ENCODE results near the gene KCNJ14.

KCNJ14 gene
- 2.4 to 4.9 (median 3.5) reads per million in 3 donors for total RNA-seq

- H3K36me3 ChIP-seq (ENCODE audit: control insufficient read depth, insufficient read depth, low read length) = peaks cover 52% of the 10 kb centered on the region
- no peaks in the 10 kb centered on the region for H3K9me3 ChIP-seq (ENCODE audit: control insufficient read depth, low read length)
- H3K27me3 ChIP-seq (replicated peaks; ENCODE audit: control insufficient read depth, insufficient read depth, low read length, poor library complexity, severe bottlenecking) = no peaks in the 10 kb centered on the region
- no peak for DNase-seq
- H3K4me3 ChIP-seq (ENCODE audit: insufficient read depth, low read depth, low read length, poor library complexity, severe bottlenecking) = no peak within 1 kb of the TSS
- no peaks in the 10 kb centered on the region for H3K4me1 ChIP-seq (ENCODE audit: control insufficient read depth, insufficient read depth, low read length, poor library complexity, severe bottlenecking)
- no peak within 1 kb of the TSS for H3K27ac ChIP-seq (ENCODE audit: insufficient read depth, low read length, poor library complexity, severe bottlenecking)
Observed at GRCh38 chr19:48455171-48455907, at the start of gene KCNJ14. Gene KCNJ14 (plus strand): TSS chr19:48455574. CDS start chr19:48461725, 6,151 bp downstream.

GRCh38 chr19:48405850-48406249 is 49.5 kb upstream of the KCNJ14 start:
- no peaks in the 10 kb centered on the region for H3K27me3 ChIP-seq (replicated peaks; ENCODE audit: control insufficient read depth, insufficient read depth, low read length, poor library complexity, severe bottlenecking)
- no peak overlapping the region for H3K4me3 ChIP-seq (ENCODE audit: insufficient read depth, low read depth, low read length, poor library complexity, severe bottlenecking)
- H3K27ac ChIP-seq (ENCODE audit: insufficient read depth, low read length, poor library complexity, severe bottlenecking) = no peak overlapping the region
- no peaks in the 10 kb centered on the region for H3K4me1 ChIP-seq (ENCODE audit: control insufficient read depth, insufficient read depth, low read length, poor library complexity, severe bottlenecking)
- DNase-seq = no peak
- no peaks in the 10 kb centered on the region for H3K36me3 ChIP-seq (ENCODE audit: control insufficient read depth, insufficient read depth, low read length)
- H3K9me3 ChIP-seq (ENCODE audit: control insufficient read depth, low read length) = no peaks in the 10 kb centered on the region

GRCh38 chr19:48413879-48414587 is 41.3 kb upstream of the KCNJ14 start:
- no peak overlapping the region for H3K27ac ChIP-seq (ENCODE audit: insufficient read depth, low read length, poor library complexity, severe bottlenecking)
- peaks cover 20% of the 10 kb centered on the region for H3K4me1 ChIP-seq (ENCODE audit: control insufficient read depth, insufficient read depth, low read length, poor library complexity, severe bottlenecking)
- H3K36me3 ChIP-seq (ENCODE audit: control insufficient read depth, insufficient read depth, low read length) = no peaks in the 10 kb centered on the region
- no peaks in the 10 kb centered on the region for H3K9me3 ChIP-seq (ENCODE audit: control insufficient read depth, low read length)
- no peaks in the 10 kb centered on the region for H3K27me3 ChIP-seq (replicated peaks; ENCODE audit: control insufficient read depth, insufficient read depth, low read length, poor library complexity, severe bottlenecking)
- no peak for DNase-seq
- peak overlapping the region; percentile 43 for H3K4me3 ChIP-seq (ENCODE audit: insufficient read depth, low read depth, low read length, poor library complexity, severe bottlenecking)

- Histone ChIP-seq H3K27ac (ENCODE audit: insufficient read depth, low read length, poor library complexity, severe bottlenecking) (no peak overlapping the region), H3K4me1 (ENCODE audit: control insufficient read depth, insufficient read depth, low read length, poor library complexity, severe bottlenecking) (peaks cover 20% of the 10 kb centered on the region), H3K4me3 (ENCODE audit: insufficient read depth, low read depth, low read length, poor library complexity, severe bottlenecking) (peak overlapping the region; percentile 43), H3K27me3 (replicated peaks; ENCODE audit: control insufficient read depth, insufficient read depth, low read length, poor library complexity, severe bottlenecking) (no peaks in the 10 kb centered on the region), H3K9me3 (ENCODE audit: control insufficient read depth, low read length) (no peaks in the 10 kb centered on the region), H3K36me3 (ENCODE audit: control insufficient read depth, insufficient read depth, low read length) (no peaks in the 10 kb centered on the region)
- DNase-seq = peak; percentile 59 to 70 (median 70)
Observed at GRCh38 chr19:48415395-48415794, 40.0 kb upstream of the KCNJ14 start.

GRCh38 chr19:48415806-48416221 is 39.6 kb upstream of the KCNJ14 start:
- Histone ChIP-seq H3K4me3 (ENCODE audit: insufficient read depth, low read depth, low read length, poor library complexity, severe bottlenecking) (no peak overlapping the region), H3K36me3 (ENCODE audit: control insufficient read depth, insufficient read depth, low read length) (no peaks in the 10 kb centered on the region), H3K4me1 (ENCODE audit: control insufficient read depth, insufficient read depth, low read length, poor library complexity, severe bottlenecking) (peaks cover 20% of the 10 kb centered on the region), H3K9me3 (ENCODE audit: control insufficient read depth, low read length) (no peaks in the 10 kb centered on the region), H3K27me3 (replicated peaks; ENCODE audit: control insufficient read depth, insufficient read depth, low read length, poor library complexity, severe bottlenecking) (no peaks in the 10 kb centered on the region), H3K27ac (ENCODE audit: insufficient read depth, low read length, poor library complexity, severe bottlenecking) (no peak overlapping the region)
- DNase-seq = no peak

- no peak for DNase-seq
Observed at GRCh38 chr19:48417421-48417820, 38.0 kb upstream of the KCNJ14 start.

GRCh38 chr19:48418317-48419064 is 36.9 kb upstream of the KCNJ14 start:
- Histone ChIP-seq H3K4me3 (ENCODE audit: insufficient read depth, low read depth, low read length, poor library complexity, severe bottlenecking) (no peak overlapping the region), H3K36me3 (ENCODE audit: control insufficient read depth, insufficient read depth, low read length) (no peaks in the 10 kb centered on the region), H3K9me3 (ENCODE audit: control insufficient read depth, low read length) (no peaks in the 10 kb centered on the region), H3K27ac (ENCODE audit: insufficient read depth, low read length, poor library complexity, severe bottlenecking) (no peak overlapping the region), H3K4me1 (ENCODE audit: control insufficient read depth, insufficient read depth, low read length, poor library complexity, severe bottlenecking) (peaks cover 20% of the 10 kb centered on the region), H3K27me3 (replicated peaks; ENCODE audit: control insufficient read depth, insufficient read depth, low read length, poor library complexity, severe bottlenecking) (no peaks in the 10 kb centered on the region)
- no peak for DNase-seq

More at GRCh38 chr19:48417421-48417820, 38.0 kb upstream of the KCNJ14 start:
- Histone ChIP-seq H3K4me1 (ENCODE audit: control insufficient read depth, insufficient read depth, low read length, poor library complexity, severe bottlenecking) (peaks cover 20% of the 10 kb centered on the region), H3K27me3 (replicated peaks; ENCODE audit: control insufficient read depth, insufficient read depth, low read length, poor library complexity, severe bottlenecking) (no peaks in the 10 kb centered on the region), H3K4me3 (ENCODE audit: insufficient read depth, low read depth, low read length, poor library complexity, severe bottlenecking) (no peak overlapping the region), H3K27ac (ENCODE audit: insufficient read depth, low read length, poor library complexity, severe bottlenecking) (no peak overlapping the region), H3K36me3 (ENCODE audit: control insufficient read depth, insufficient read depth, low read length) (no peaks in the 10 kb centered on the region), H3K9me3 (ENCODE audit: control insufficient read depth, low read length) (no peaks in the 10 kb centered on the region)

- Histone ChIP-seq H3K27ac (ENCODE audit: insufficient read depth, low read length, poor library complexity, severe bottlenecking) (no peak overlapping the region), H3K9me3 (ENCODE audit: control insufficient read depth, low read length) (no peaks in the 10 kb centered on the region), H3K4me1 (ENCODE audit: control insufficient read depth, insufficient read depth, low read length, poor library complexity, severe bottlenecking) (peaks cover 18% of the 10 kb centered on the region), H3K4me3 (ENCODE audit: insufficient read depth, low read depth, low read length, poor library complexity, severe bottlenecking) (peak overlapping the region; percentile 16), H3K27me3 (replicated peaks; ENCODE audit: control insufficient read depth, insufficient read depth, low read length, poor library complexity, severe bottlenecking) (no peaks in the 10 kb centered on the region), H3K36me3 (ENCODE audit: control insufficient read depth, insufficient read depth, low read length) (no peaks in the 10 kb centered on the region)
- DNase-seq = peak; percentile 60 to 65 (median 62)
Observed at GRCh38 chr19:48419158-48419920, 36.0 kb upstream of the KCNJ14 start.

GRCh38 chr19:48421548-48421947 is 33.8 kb upstream of the KCNJ14 start:
- Histone ChIP-seq H3K4me1 (ENCODE audit: control insufficient read depth, insufficient read depth, low read length, poor library complexity, severe bottlenecking) (no peaks in the 10 kb centered on the region), H3K4me3 (ENCODE audit: insufficient read depth, low read depth, low read length, poor library complexity, severe bottlenecking) (no peak overlapping the region), H3K9me3 (ENCODE audit: control insufficient read depth, low read length) (no peaks in the 10 kb centered on the region), H3K27me3 (replicated peaks; ENCODE audit: control insufficient read depth, insufficient read depth, low read length, poor library complexity, severe bottlenecking) (no peaks in the 10 kb centered on the region), H3K36me3 (ENCODE audit: control insufficient read depth, insufficient read depth, low read length) (no peaks in the 10 kb centered on the region), H3K27ac (ENCODE audit: insufficient read depth, low read length, poor library complexity, severe bottlenecking) (no peak overlapping the region)
- DNase-seq = no peak

All from effector memory CD4-positive, alpha-beta T cell (primary cell).